Mucosa of descending colon (tissue), 3 donors: Measurements from ENCODE around the gene ANP32B. TPM values are rescaled to one million over a fixed set of nuclear protein-coding genes. Genes with fewer than 3 reads are reported as not detected.
A peak's percentile ranks its signal among the peaks of the same experiment; 100 is the strongest.
"Not testable (repeated sequence)": the region's sequence is repeated elsewhere in the genome, so short reads cannot be mapped to it uniquely, and the experiment has no call there.

Experiments used
- ATAC-seq: fragments of 200-7000 bp; cut with Tn5 transposase; one replicate; pipeline ENCODE4 v1.9.1; 2020; ENCODE audit warnings: mild to moderate bottlenecking, moderate library complexity
- DNase-seq, 3 donors: peaks; one replicate each; pipeline ENCODE4 v3.0.0-alpha.2; 2020
- H3K36me3 ChIP-seq: fragments of 200-600 bp; one replicate; pipeline ENCODE4 v1.8.0; 2021; ENCODE audit warnings: low read depth, mild to moderate bottlenecking
- H3K4me1 ChIP-seq: fragments of 200-600 bp; one replicate; pipeline ENCODE4 v1.8.0; 2021; ENCODE audit warnings: low read depth, mild to moderate bottlenecking
- H3K4me3 ChIP-seq: fragments of 200-600 bp; one replicate; pipeline ENCODE4 v1.8.0; 2021; ENCODE audit warnings: mild to moderate bottlenecking
- H3K9me3 ChIP-seq: fragments of 200-600 bp; one replicate; pipeline ENCODE4 v1.8.0; 2021; ENCODE audit warnings: mild to moderate bottlenecking
- CTCF ChIP-seq: fragments of 200-600 bp; IDR thresholded peaks from one replicate; pipeline ENCODE4 v1.8.0; 2022; ENCODE audit warnings: antibody characterized with exemption, mild to moderate bottlenecking
- intact Hi-C, 2 donors: fragments of 100-400 bp; cut with DNase I in 1 of 2; cut with micrococcal nuclease in 1 of 2; formaldehyde crosslinking; loops; one replicate each; pipeline versions ENCODE4 v1.11.0 to v1.11.1; 2022; cut with DNase I, micrococcal nuclease
- total RNA-seq, 3 donors: library from RNA; stranded (reverse); fragmentation: NEBNext Ultra II Directional in 2 of 3; extraction: Animal tissue kit (Norgen Biotek cat#: 25700) in 2 of 3; gene quantifications; one replicate each; pipeline versions ENCODE4 v1.2.1 to v1.2.4, GENCODE V29; 2021 to 2023
- donor health status: DM: no; HTN: no; CAD: no; lungs with moderate emphysema.
- donor health status: DM: no; HTN: no; CAD: no.
- donor health status: DM: no; HTN: yes; CAD: no.

The ANP32B gene
- total RNA-seq, 3 donors from 2014 or later, result 121 to 129 (median 125) TPM

- intact Hi-C loops, result no loop called here
- H3K9me3 ChIP-seq, result no peaks in the 10 kb centered on the region
- H3K4me3 ChIP-seq, result no peak within 1 kb of the TSS
- H3K36me3 ChIP-seq, result no peaks in the 10 kb centered on the region
- H3K4me1 ChIP-seq, result no peaks in the 10 kb centered on the region
- ATAC-seq, result peak; percentile 71
- no peak for TF ChIP-seq CTCF
- no peak for DNase-seq
These were observed 45.0 kb upstream of the ANP32B start, which contains the start of gene HEMGN for GRCh38 chr9:97938081-97938644. HEMGN (minus strand) TSS chr9:97938172; CDS start chr9:97938136, 36 bp downstream.

GRCh38 chr9:97940233-97940632, 42.9 kb upstream of the ANP32B start:
- intact Hi-C loops, result no loop called here
- no peak for ATAC-seq
- no peaks in the 10 kb centered on the region for H3K9me3 ChIP-seq
- no peaks in the 10 kb centered on the region for H3K36me3 ChIP-seq
- TF ChIP-seq CTCF, result no peak
- H3K4me3 ChIP-seq, result no peak overlapping the region
- no peak for DNase-seq
- H3K4me1 ChIP-seq, result no peaks in the 10 kb centered on the region

- Histone ChIP-seq H3K4me3 (no peak overlapping the region), H3K36me3 (no peaks in the 10 kb centered on the region), H3K9me3 (no peaks in the 10 kb centered on the region), H3K4me1 (no peaks in the 10 kb centered on the region)
- DNase-seq (no peak), ATAC-seq (no peak)
- TF ChIP-seq CTCF, result no peak
- intact Hi-C loops, result no loop called here
These were observed 42.4 kb upstream of the ANP32B start for GRCh38 chr9:97940741-97941140.

- Histone ChIP-seq H3K36me3 (no peaks in the 10 kb centered on the region), H3K4me3 (no peak overlapping the region), H3K4me1 (no peaks in the 10 kb centered on the region), H3K9me3 (no peaks in the 10 kb centered on the region)
- TF ChIP-seq CTCF, result no peak
- intact Hi-C loops, result no loop called here
- ATAC-seq (no peak), DNase-seq (no peak)
These were observed 41.8 kb upstream of the ANP32B start for GRCh38 chr9:97941323-97941722.

- no peak for DNase-seq
- no peak for ATAC-seq
- Histone ChIP-seq H3K9me3 (no peaks in the 10 kb centered on the region), H3K4me1 (no peaks in the 10 kb centered on the region), H3K4me3 (no peak overlapping the region), H3K36me3 (no peaks in the 10 kb centered on the region)
- no peak for TF ChIP-seq CTCF
- intact Hi-C loops, result no loop called here
These were observed 39.8 kb upstream of the ANP32B start for GRCh38 chr9:97943308-97943855.

- intact Hi-C loops, result no loop called here
- H3K4me3 ChIP-seq, result no peak overlapping the region
- DNase-seq (no peak), ATAC-seq (no peak)
- H3K9me3 ChIP-seq, result no peaks in the 10 kb centered on the region
- no peak for TF ChIP-seq CTCF
- no peaks in the 10 kb centered on the region for H3K36me3 ChIP-seq
- H3K4me1 ChIP-seq, result no peaks in the 10 kb centered on the region
These were observed 38.5 kb upstream of the ANP32B start for GRCh38 chr9:97944612-97945011.

GRCh38 chr9:97945470-97945869, 37.7 kb upstream of the ANP32B start:
- H3K4me1 ChIP-seq, H3K36me3 ChIP-seq, H3K9me3 ChIP-seq, intact Hi-C loops, DNase-seq, ATAC-seq, H3K4me3 ChIP-seq: not testable (repeated sequence)

- ATAC-seq, H3K4me3 ChIP-seq, DNase-seq, H3K9me3 ChIP-seq, intact Hi-C loops, H3K4me1 ChIP-seq, H3K36me3 ChIP-seq: not testable (repeated sequence)
These were observed 36.0 kb upstream of the ANP32B start for GRCh38 chr9:97947094-97947493.
